ENCODE results near the gene LAMA1. TPM values are rescaled to one million over a fixed set of nuclear protein-coding genes. Genes with fewer than 3 reads are reported as not detected.

LAMA1 gene
- total RNA-seq, 4 donors from 2014 or later = 0.83 to 3.2 (median 1.4) TPM

- 94% methylated on average over 7 of the region's 7 CpGs for WGBS
- H3K4me3 ChIP-seq = no peak overlapping the region
- H3K27ac ChIP-seq = no peak overlapping the region
- no peaks in the 10 kb centered on the region for H3K36me3 ChIP-seq
- DNase-seq (ENCODE audit: low spot score in 2 of 2) = no peak
- peaks cover 10% of the 10 kb centered on the region for H3K27me3 ChIP-seq
- H3K9me3 ChIP-seq = no peaks in the 10 kb centered on the region
- no peaks in the 10 kb centered on the region for H3K4me1 ChIP-seq
- TF ChIP-seq EP300 (IDR thresholded peaks at IDR 0.05) = no peak
- no peak for TF ChIP-seq POLR2AphosphoS5 (IDR thresholded peaks at IDR 0.05)
- no peak for TF ChIP-seq CTCF (IDR thresholded peaks at IDR 0.05)
- TF ChIP-seq POLR2A (IDR thresholded peaks at IDR 0.05) = no peak
Observed at GRCh38 chr18:7105268-7105667, 12.3 kb downstream of the LAMA1 start.

- no peaks in the 10 kb centered on the region for H3K4me1 ChIP-seq
- H3K9me3 ChIP-seq = no peaks in the 10 kb centered on the region
- peaks cover 7% of the 10 kb centered on the region for H3K27me3 ChIP-seq
- 70% methylated on average over 4 of the region's 4 CpGs for whole genome bisulfite sequencing
- TF ChIP-seq EP300 (IDR thresholded peaks at IDR 0.05) = no peak
- no peak for TF ChIP-seq POLR2AphosphoS5 (IDR thresholded peaks at IDR 0.05)
- no peak for TF ChIP-seq CTCF (IDR thresholded peaks at IDR 0.05)
- no peak for TF ChIP-seq POLR2A (IDR thresholded peaks at IDR 0.05)
- H3K36me3 ChIP-seq = no peaks in the 10 kb centered on the region
- no peak overlapping the region for H3K27ac ChIP-seq
- no peak overlapping the region for H3K4me3 ChIP-seq
- DNase-seq (ENCODE audit: low spot score in 2 of 2) = no peak
Observed at GRCh38 chr18:7104649-7105048, 12.9 kb downstream of the LAMA1 start.

- H3K27ac ChIP-seq = no peak overlapping the region
- peaks cover 3% of the 10 kb centered on the region for H3K27me3 ChIP-seq
- no peak overlapping the region for H3K4me3 ChIP-seq
- no peak for TF ChIP-seq POLR2AphosphoS5 (IDR thresholded peaks at IDR 0.05)
- no peak for TF ChIP-seq EP300 (IDR thresholded peaks at IDR 0.05)
- no peak for TF ChIP-seq CTCF (IDR thresholded peaks at IDR 0.05)
- TF ChIP-seq POLR2A (IDR thresholded peaks at IDR 0.05) = no peak
- 18% methylated on average over 2 of the region's 2 CpGs for WGBS
- H3K9me3 ChIP-seq = no peaks in the 10 kb centered on the region
- DNase-seq (ENCODE audit: low spot score in 2 of 2) = no peak
- no peaks in the 10 kb centered on the region for H3K36me3 ChIP-seq
- H3K4me1 ChIP-seq = no peaks in the 10 kb centered on the region
Observed at GRCh38 chr18:7102131-7102530, 15.5 kb downstream of the LAMA1 start.

GRCh38 chr18:7096838-7097237, 20.8 kb downstream of the LAMA1 start:
- WGBS = 65% methylated on average over 7 of the region's 7 CpGs
- H3K4me1 ChIP-seq = no peaks in the 10 kb centered on the region
- H3K36me3 ChIP-seq = no peaks in the 10 kb centered on the region
- no peaks in the 10 kb centered on the region for H3K9me3 ChIP-seq
- H3K27me3 ChIP-seq = no peaks in the 10 kb centered on the region
- TF ChIP-seq CTCF (IDR thresholded peaks at IDR 0.05) (no peak), EP300 (IDR thresholded peaks at IDR 0.05) (no peak), POLR2AphosphoS5 (IDR thresholded peaks at IDR 0.05) (no peak), POLR2A (IDR thresholded peaks at IDR 0.05) (no peak)
- no peak for DNase-seq (ENCODE audit: low spot score in 2 of 2)
- H3K4me3 ChIP-seq = no peak overlapping the region
- H3K27ac ChIP-seq = no peak overlapping the region

- DNase-seq (ENCODE audit: low spot score in 2 of 2) = no peak
- Histone ChIP-seq H3K36me3 (no peaks in the 10 kb centered on the region), H3K27me3 (peaks cover 2% of the 10 kb centered on the region), H3K4me1 (no peaks in the 10 kb centered on the region), H3K4me3 (no peak overlapping the region), H3K9me3 (no peaks in the 10 kb centered on the region), H3K27ac (no peak overlapping the region)
- TF ChIP-seq POLR2AphosphoS5 (IDR thresholded peaks at IDR 0.05) = no peak
- TF ChIP-seq EP300 (IDR thresholded peaks at IDR 0.05) = no peak
- TF ChIP-seq CTCF (IDR thresholded peaks at IDR 0.05) = no peak
- no peak for TF ChIP-seq POLR2A (IDR thresholded peaks at IDR 0.05)
Observed at GRCh38 chr18:7094427-7094826, 23.2 kb downstream of the LAMA1 start.
